ENCODE data around the gene TMCC2.

The TMCC2 gene

DNA sequence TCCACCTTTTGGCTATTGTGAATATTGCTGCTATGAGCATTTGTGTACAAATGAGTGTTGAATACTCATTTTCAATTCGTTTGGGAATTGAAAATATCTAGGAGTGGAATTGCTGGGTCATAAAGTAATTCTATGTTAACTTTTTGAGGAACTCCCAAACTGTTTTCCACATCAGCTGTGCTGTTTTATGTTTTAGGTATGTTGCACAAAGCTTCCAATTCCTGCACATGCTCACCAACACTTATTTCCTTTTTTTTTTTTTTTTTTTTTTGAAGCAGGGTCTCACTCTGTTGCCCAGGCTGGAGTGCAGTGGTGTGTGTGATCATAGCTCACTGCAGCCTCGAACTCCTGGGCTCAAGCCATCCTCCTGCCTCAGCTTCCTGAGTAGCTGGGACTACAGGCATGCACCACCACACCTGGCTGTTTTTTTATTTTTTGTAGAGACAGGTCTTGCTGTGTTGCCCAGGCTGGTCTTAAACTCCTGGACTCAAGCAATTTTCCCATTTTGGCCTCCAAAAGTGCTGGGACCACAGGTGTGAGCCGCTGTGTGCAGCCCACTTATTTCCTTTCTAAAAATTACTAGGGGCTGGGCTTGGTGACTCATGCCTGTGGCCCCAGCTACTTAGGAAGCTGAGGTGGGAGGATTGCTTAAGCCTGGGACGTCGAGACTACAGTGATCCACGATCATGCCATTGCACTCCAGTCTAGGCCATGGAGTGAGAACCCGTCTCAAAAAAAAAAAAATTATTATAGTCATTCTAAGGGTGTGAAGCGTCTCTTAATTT lies 33.4 kb downstream of the TMCC2 start:
- no peak for DNase-seq (ENCODE audit: low read depth, low spot score)

DNA sequence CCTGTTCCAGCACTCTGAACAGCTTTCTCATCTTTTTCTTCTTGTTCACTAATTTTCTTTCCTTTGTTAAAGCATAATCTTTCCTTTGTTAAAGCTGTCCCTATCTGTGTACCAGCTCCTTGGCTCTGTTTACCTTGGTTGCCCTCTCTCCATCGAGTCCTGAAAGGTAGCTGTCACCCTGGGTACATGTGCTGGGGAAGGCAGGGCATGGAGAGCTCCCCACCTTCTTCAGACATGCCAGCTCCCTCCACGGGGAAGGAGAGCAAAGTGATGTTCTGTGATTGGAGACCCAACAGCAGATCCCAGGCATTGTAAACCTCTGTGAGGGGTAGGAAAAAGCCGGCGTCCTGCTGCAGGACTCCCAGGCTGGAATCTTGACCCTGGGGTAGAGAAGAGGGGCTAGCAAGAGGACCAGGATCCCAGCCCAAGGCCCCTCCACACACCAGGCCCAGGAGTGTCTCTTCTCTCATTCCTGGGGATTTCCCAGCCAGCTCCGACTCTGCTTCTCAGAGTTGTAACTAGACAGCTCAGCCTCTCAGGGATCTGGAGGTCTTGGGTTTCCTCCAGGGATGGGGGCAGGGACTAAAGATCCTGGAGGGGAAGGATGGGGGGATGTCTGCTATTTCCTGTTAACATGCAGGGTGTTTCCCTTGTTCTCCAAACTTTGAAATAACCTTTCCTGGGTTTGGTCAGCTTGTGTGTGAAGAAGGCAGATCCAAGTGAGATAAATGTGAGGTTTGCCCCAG lies 34.4 kb downstream of the TMCC2 start:
- no peak for DNase-seq (ENCODE audit: low read depth, low spot score)

DNA sequence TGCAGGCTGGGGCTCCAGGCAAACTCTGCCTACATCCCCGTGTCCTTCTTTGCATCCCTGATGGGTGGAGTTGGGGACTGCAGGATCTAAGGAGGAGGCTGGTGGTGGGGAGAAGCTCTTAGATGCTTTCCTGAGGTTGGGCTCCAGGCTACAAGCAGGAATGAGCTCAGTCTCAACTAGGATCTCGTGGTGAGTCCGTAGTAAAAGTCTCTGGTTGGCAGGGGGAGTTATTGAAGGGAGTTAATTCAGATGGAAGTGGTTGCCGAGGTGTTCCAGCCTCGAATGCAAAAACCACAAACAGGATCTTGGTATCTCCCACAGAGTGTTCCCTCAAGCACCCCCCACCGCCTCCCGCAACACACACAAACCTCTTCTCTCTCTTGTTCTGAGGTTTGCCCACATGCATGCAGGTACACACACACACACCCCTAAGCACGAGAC lies 35.0 kb downstream of the TMCC2 start:
- DNase-seq (ENCODE audit: low read depth, low spot score), result no peak

DNA sequence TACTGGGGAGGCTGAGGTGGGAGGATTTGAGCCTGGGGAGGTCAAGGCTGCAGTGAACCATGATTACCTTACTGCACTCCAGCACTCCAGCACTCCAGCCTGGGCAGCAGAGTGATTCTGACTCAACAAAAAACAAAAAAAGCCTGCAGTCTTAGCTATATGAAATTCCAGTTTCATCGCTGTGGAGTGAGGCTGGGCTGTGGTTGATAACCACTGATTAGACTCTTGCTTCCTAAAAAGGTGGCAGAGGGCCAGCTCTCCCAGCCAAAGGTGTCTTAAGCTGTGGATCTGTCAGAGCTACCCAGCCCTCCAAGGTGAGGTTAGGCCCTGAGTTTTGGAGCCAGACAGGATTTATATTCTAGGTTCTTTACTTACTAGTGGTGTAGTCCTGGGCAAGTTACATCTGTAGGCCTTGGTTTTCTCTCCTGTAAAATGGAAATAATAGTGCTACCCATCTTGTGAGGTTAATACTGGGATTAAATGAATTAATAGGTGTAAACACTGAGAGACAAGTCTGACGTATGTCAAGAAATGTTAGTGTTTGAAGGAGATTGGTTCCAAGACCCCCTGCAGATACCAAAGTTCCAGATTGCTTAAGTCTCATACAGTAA lies 35.9 kb downstream of the TMCC2 start:
- DNase-seq (ENCODE audit: low read depth, low spot score), result no peak

DNA sequence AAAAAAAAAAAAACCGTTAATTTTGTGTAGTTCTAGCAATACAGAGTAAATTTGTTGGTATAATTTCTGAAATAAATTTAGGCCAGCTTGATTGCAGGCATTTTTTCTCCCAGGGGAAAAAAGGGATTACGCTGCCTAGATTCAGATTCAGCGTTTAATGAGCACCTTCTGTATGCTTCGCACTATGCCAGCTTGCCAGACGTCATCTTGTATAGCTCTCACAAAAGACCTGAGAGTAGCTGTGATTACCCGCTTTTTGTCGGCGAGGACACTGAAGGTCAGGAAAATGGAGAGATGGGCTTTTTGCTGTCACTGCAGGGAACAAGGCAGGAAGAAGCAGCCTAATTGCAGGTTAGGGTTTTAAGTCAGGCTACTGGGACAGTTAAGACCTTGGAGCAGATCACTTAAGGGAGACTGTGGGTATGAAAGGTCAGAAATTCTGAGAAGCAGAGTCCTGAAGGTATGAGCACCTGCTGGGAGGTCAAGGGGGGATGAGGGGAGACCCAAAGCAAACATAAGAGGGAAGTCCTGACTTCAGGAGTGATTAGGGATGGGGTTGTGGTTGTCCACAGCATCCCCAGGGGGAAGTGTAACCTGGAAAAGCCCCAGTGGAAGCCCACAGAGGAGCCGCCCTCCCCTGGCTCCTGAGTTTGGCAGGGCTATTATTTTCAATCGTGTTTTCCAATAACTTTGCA lies 39.0 kb downstream of the TMCC2 start:
- DNase-seq (ENCODE audit: low read depth, low spot score), result no peak

DNA sequence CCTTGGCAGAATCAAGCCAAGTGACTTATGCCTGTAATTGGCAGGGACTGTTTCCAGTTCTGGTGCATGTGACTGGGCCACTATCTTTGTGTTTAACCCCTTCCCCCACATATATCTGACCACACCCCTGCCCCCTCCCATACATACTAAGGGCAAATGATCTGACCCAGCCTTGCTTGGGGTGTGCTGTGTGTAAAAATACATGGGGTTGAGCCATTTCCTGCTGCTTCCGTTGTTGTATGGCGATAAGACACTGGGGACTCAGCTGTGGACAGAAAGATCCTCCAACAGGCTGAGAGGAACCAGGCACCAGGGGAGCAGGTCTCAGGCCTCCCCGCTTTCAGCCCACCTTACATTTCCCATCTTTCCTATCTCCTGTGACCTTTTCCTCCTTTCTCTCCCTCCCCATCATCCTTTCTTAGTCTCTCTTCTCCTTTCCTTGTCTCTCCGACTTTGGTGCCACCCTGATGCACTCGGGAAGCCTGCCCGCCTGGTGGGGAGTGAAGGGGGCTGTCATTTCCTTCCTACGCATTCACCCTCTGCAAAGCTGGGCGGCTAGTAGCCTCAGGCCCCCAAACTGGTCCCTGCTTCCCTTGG lies 39.7 kb downstream of the TMCC2 start:
- DNase-seq (ENCODE audit: low read depth, low spot score), result no peak

DNA sequence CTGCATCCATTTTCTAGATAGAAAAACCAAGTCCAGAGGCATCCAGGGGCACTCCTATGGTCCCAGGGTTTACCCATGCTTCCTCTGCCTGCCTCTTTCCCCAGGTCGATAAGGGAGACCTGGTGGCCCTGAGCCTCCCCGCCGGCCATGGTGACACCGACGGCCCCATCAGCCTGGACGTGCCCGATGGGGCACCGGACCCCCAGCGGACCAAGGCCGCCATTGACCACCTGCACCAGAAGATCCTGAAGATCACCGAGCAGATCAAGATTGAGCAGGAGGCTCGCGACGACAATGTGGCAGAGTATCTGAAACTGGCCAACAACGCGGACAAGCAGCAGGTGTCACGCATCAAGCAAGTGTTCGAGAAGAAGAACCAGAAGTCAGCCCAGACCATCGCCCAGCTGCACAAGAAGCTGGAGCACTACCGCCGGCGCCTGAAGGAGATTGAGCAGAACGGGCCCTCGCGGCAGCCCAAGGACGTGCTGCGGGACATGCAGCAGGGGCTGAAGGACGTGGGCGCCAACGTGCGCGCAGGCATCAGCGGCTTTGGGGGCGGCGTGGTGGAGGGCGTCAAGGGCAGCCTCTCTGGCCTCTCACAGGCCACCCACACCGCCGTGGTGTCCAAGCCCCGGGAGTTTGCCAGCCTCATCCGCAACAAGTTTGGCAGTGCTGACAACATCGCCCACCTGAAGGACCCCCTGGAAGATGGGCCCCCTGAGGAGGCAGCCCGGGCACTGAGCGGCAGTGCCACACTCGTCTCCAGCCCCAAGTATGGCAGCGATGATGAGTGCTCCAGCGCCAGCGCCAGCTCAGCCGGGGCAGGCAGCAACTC lies 41.3 kb downstream of the TMCC2 start:
- DNase-seq (ENCODE audit: low read depth, low spot score), result no peak

DNA sequence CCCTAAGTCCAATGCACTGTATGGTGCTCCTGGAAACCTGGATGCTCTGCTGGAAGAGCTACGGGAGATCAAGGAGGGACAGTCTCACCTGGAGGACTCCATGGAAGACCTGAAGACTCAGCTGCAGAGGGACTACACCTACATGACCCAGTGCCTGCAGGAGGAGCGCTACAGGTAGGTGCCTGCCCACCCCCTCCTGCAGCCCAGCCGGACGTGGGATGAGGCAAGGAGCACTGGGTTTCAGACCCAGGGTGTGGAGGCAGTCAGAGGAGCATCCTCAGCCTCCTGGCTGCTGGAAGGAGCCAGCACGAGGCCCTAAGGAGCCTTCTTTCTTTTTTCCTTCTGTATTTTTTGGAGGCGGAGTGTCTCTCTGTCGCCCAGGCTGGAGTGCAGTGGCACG lies 42.0 kb downstream of the TMCC2 start:
- no peak for DNase-seq (ENCODE audit: low read depth, low spot score)

DNA sequence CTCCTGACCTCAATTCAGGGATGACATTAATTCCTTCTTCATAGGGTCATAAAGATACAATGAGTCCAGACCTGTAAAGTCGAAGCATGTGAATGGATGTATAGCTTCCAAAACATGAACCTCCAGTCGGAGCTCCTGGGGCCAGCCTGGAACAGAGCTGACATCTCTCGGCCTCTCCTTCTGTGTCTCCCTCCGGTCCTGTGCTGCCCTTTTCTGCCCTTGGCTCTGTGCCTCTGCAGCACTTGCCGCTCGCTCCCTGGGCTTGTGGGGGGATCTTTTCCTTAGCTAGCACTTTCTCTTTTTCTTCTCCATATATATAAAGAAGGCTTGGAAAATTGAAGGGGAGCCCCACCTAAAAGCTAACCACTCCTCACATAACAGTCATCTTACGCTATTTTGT lies 42.5 kb downstream of the TMCC2 start:
- DNase-seq (ENCODE audit: low read depth, low spot score), result no peak

DNA sequence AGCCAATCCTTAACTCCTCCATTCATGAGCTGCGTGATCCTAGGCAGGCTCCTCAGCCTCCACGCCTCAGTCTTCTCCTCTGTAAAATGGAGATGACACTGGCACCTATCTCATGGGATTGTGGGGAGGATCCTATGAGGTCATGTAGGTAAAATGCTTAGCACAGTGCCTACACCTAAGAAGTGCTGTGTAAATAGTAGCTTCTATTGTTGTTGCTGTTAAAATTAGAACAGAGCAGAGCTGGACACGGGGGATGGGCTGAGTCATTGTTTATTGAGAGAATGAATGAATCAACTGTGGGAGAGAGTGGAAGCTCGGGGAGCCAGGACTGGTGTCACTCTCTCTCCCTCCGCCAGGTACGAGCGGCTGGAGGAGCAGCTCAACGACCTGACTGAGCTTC lies 43.0 kb downstream of the TMCC2 start:
- DNase-seq (ENCODE audit: low read depth, low spot score), result no peak

DNA sequence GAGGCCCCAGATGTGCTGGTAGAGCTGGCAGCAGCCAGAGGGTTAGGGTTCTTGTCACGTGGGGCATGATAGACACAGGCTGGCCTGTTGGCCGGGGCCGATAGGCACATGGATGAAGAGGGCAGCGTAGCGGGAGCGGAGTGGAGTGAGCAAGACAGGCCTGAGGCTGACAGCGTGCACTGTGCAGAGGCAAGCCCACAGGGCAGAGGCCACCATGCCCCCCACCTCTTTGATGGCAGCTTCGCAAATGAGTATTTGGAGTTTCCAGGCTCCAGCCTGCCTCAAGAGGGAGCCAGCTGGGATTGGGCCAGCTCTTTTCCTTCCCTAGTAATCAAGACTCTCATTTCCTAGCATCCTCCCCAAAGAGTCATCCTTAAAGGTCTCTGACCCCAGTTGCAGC lies 43.5 kb downstream of the TMCC2 start:
- no peak for DNase-seq (ENCODE audit: low read depth, low spot score)

DNA sequence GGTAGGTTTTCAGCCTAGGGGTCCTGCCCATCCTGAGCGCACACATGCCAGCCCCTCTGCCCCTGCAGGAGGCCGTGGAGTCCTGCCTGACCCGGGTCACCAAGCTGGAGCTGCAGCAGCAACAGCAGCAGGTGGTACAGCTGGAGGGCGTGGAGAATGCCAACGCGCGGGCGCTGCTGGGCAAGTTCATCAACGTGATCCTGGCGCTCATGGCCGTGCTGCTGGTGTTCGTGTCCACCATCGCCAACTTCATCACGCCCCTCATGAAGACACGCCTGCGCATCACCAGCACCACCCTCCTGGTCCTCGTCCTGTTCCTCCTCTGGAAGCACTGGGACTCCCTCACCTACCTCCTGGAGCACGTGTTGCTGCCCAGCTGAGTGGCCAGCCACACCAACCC lies 44.0 kb downstream of the TMCC2 start:
- DNase-seq (ENCODE audit: low read depth, low spot score), result no peak

DNA sequence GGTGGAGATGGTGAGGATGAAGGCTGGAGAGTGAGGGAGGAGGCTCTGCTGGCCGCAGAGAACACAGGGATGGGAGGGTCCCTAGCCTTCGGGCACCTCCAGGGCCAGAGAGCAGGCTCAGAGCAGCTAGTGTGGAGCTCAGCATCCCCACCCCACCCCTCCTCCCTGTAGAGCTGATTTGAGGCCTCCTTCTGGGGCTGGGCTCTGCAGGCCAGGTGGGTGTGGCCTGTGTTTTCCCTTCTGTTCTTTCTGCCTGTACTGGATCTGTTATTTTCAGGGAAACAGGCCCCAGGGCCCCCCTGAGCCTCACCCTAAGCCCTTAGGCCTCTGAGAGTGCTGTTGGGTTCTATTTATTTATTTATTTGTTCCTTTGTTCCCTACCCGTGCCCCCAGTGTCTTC lies 44.8 kb downstream of the TMCC2 start:
- DNase-seq (ENCODE audit: low read depth, low spot score), result no peak

DNA sequence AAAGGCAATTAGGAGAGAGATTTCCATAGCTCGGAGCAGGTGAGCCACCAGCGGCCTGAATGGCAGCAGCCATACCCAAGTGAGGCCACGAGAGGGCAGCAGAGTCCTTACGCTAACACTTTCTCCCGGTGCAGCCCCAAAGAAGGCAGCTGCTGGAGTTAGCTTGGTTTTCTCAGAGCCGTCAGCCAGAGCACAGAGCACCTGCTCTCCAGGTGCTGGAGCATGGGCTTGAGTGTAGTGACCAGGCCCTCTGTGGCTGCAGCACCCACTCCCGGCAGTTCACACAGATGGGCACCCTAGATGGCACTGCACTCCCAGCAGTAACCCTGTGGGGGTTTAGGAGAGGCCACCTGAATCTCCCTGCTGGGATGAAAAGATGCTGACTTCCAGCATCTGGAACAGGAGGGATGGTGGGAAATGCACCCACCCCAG lies 45.8 kb downstream of the TMCC2 start:
- peak; percentile 69 for DNase-seq (ENCODE audit: low read depth, low spot score)

DNA sequence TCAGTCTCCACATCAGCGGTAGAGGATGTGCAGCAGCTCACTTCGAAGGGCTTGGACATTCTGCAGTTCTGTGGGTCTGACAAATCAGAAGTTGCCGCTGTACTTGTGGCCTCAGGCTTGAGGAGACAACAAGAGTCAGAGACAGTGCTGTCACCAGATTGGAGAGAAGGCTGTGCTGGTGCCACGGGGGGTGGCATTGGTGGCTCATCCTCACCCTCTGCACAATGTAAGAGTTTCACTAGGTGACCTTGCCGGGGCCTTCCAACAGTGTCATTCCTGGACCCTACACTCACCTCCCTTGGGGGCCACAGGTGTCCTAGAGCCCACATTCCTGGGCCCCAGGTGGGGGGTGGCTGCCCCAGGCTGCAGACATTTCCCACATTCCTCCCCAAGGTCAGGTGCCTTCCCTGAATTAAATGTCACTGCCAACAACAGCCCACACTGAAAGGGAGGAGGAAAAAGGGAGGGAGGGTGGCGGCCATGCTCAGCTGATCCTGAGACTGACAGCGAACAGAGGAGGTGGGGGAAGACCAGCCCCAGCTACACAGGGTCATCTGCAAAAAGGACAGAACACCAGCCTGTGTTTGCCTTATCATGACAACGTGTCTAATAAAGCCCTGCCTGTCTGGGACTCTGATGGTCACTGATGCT lies 46.4 kb downstream of the TMCC2 start:
- DNase-seq (ENCODE audit: low read depth, low spot score), result no peak

DNA sequence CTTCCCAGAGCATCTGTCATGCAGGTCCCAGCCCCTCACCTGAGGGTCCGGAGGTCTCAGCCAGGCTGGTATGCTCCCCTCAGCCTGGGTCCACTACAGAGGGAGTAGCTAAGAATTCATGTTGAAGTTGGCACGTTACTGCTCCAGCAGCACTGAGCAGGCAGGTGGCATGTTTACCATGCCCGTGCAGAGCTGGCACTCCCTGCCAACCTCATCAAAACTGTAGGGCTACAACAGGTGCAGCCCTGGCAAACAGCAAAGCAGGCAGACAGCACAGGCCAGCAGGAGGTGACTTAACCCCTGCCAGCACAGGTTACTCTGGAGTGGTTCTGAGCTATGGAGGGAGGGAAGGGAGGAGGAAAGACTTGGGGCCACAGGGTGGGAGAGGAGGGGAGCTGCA lies 47.4 kb downstream of the TMCC2 start:
- DNase-seq (ENCODE audit: low read depth, low spot score), result no peak

DNA sequence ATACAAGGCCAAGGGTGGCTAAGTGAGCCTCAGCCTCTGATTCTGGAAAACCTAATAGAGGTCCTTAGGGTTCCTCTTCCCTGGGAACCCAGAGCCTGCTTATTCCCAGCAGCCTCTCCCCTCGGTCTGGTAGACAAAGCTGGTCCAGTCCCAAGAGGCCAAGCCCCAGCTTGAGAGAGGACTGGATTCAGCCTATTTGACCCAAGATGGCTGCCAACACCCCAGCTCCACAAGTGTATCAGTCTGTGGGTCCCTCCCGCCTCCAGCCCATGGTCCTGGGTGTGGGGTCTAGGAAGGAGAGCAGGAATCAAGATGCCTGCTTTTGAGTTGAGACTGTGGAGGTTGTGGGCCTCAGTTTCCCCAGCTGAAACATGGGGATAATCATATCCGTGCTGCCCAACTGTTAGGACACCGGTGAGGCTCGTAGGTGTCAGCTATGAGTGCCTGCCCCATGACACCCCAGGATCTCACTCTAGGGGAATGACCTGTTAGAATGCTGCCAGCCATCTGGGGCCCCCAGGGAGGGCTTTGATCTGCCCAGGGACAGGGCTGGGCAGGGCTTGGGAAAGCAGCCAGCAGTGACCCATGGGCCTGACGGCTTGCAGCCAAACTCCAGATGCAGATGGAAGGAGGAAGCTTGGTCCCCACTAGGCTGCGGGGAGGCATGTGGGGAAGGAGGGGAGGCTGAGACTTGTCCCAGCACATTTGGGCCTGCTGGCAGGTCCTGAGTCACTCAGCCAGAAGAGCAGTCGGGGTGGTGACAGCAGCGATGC lies 48.4 kb downstream of the TMCC2 start:
- no peak for DNase-seq (ENCODE audit: low read depth, low spot score)

DNA sequence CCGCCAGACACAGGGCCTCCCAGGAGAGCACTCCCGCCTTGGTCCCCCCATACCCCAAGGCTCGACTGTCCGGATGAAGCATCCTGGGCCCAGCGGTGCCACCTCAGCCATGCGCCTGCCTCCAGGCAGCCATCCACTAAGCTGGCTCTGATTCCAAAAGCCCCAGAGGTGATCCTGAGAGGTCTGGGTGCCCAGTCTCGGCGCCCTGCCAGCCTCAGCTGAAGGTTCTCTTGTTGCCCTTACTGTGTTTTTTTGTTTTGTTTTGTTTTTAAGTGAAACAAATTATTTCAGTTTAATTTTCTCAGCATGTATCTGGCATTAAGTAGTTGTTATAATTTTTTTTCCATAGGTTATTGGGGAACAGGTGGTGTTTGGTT lies 48.9 kb downstream of the TMCC2 start:
- DNase-seq (ENCODE audit: low read depth, low spot score), result no peak

DNA sequence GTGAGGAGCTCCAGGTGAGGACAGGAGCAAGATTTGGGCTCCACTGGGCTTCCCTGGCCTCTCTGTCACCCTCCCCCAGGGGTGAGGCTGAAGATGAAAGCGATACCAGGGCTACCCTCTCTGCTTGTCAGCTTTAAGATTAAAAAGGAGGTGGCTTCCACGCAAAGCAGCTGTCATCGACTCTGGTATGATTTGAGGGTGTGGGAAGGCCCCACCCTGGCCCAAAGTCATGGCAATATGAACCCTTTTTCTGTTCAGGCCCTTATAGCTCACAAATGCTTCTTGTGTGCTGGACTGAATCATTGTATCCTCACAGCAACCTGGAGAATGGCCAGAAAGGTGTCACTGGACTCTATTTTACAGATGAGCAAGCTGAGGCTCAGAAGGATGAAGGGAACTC lies 52.2 kb downstream of the TMCC2 start:
- DNase-seq (ENCODE audit: low read depth, low spot score), result no peak

All from activated naive CD8-positive, alpha-beta T cell treated with anti-CD3 and anti-CD28 coated beads, Interleukin-2, amount 50 U/mL, for 16 hours (primary cell).